Subcutaneous abdominal adipose tissue (tissue), 5 donors: ENCODE measurements around the gene UXS1.
A peak's percentile ranks its signal among the peaks of the same experiment; 100 is the strongest.

ENCODE experiments used
- H3K27ac ChIP-seq: one replicate; pipeline ENCODE4 v1.7.0; 2013; ENCODE audit warnings: low read depth, mild to moderate bottlenecking, inconsistent platforms, low read length, moderate library complexity
- H3K27me3 ChIP-seq, 5 donors: one replicate each; pipeline ENCODE4 v1.7.0; 2013; ENCODE audit warnings: low read length in 5 of 5, inconsistent platforms in 1 of 5; ENCODE audit not compliant: control insufficient read depth in 5 of 5, insufficient read depth in 4 of 5
- H3K36me3 ChIP-seq, 5 donors: one replicate each; pipeline ENCODE4 v1.7.0; 2013; ENCODE audit warnings: low read length in 5 of 5; ENCODE audit not compliant: control insufficient read depth in 5 of 5, insufficient read depth in 5 of 5
- H3K4me1 ChIP-seq, 5 donors: one replicate each; pipeline ENCODE4 v1.7.0; 2013; ENCODE audit warnings: low read length in 5 of 5, mild to moderate bottlenecking in 3 of 5, moderate library complexity in 1 of 5; ENCODE audit not compliant: control insufficient read depth in 5 of 5, insufficient read depth in 5 of 5
- H3K4me3 ChIP-seq, 5 donors: one replicate each; pipeline ENCODE4 v1.7.0; 2013; ENCODE audit warnings: low read length in 5 of 5, low read depth in 1 of 5
- H3K9ac ChIP-seq, 5 donors: one replicate each; pipeline ENCODE4 v1.7.0; 2013; ENCODE audit warnings: low read length in 5 of 5, mild to moderate bottlenecking in 4 of 5, moderate library complexity in 3 of 5
- H3K9me3 ChIP-seq, 5 donors: one replicate each; pipeline ENCODE4 v1.7.0; 2013; ENCODE audit warnings: low read length in 5 of 5; ENCODE audit not compliant: control insufficient read depth in 5 of 5
- donor health status: healthy.
- donor health status: healthy.
- donor health status: healthy.
- donor health status: healthy.
- donor health status: healthy.

Gene UXS1

GRCh38 chr2:106107509-106108131 is 86.5 kb downstream of the UXS1 start:
- H3K4me1 ChIP-seq: peaks cover 0 to 4% (median 0%) of the 10 kb centered on the region in 5 donors
- H3K9me3 ChIP-seq: no peaks in the 10 kb centered on the region
- peaks cover 0 to 48% (median 39%) of the 10 kb centered on the region in 5 donors for H3K36me3 ChIP-seq
- H3K27ac ChIP-seq: no peak overlapping the region
- H3K4me3 ChIP-seq: no peak overlapping the region
- H3K9ac ChIP-seq: peak overlapping the region in 1 of 5 donors; percentile 3
- no peaks in the 10 kb centered on the region for H3K27me3 ChIP-seq

GRCh38 chr2:106106622-106107508 is 87.2 kb downstream of the UXS1 start:
- no peak overlapping the region for H3K4me3 ChIP-seq
- H3K9me3 ChIP-seq: no peaks in the 10 kb centered on the region
- H3K36me3 ChIP-seq: peaks cover 0 to 41% (median 32%) of the 10 kb centered on the region in 5 donors
- H3K27me3 ChIP-seq: no peaks in the 10 kb centered on the region
- H3K27ac ChIP-seq: no peak overlapping the region
- H3K9ac ChIP-seq: no peak overlapping the region
- H3K4me1 ChIP-seq: peaks cover 0 to 4% (median 0%) of the 10 kb centered on the region in 5 donors

DNA sequence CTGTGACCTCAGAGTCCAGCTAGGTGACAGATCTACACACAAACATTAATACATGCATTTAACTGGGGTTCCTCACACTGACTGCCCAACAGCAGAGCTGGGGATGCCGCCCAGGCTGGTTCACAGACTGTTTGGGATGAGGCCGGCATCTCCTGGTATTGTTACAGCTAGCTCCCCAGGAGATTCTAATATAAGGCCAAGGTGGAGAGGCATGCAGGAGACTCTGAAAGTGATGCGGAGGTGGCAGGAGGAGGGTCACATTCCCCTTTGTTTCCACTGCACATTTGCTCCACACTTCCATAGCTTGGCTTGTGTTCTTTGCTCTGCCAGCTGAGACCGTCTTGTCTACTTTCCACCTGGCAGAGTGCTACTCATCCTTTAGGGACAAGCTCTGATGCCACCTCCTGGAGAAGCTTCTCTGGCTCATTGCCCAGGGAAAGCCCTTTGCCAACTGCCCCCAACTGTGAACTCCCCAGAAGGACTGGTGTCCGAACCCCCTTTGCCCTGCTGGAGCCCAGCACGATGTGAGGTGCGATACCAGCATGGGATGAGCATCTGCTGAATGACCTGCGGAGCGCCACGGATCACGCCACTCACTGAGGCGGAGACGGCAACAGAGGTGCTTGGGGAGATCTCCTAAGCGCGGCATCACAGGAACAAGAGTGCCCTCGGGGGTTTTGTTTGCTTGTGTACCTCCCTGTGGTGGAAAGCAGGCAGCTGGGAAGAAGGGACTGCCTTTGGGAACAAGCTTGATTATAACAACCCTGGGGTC is 88.8 kb downstream of the UXS1 start:
- Histone ChIP-seq H3K9me3 (no peaks in the 10 kb centered on the region), H3K9ac (no peak overlapping the region), H3K36me3 (peaks cover 0 to 32% (median 20%) of the 10 kb centered on the region in 5 donors), H3K4me1 (peaks cover 0 to 4% (median 0%) of the 10 kb centered on the region in 5 donors), H3K27me3 (no peaks in the 10 kb centered on the region), H3K27ac (no peak overlapping the region), H3K4me3 (no peak overlapping the region)

- H3K4me3 ChIP-seq: no peak overlapping the region
- H3K4me1 ChIP-seq: peaks cover 0 to 2% (median 0%) of the 10 kb centered on the region in 5 donors
- H3K27me3 ChIP-seq: no peaks in the 10 kb centered on the region
- H3K27ac ChIP-seq: no peak overlapping the region
- H3K9ac ChIP-seq: no peak overlapping the region
- no peaks in the 10 kb centered on the region for H3K9me3 ChIP-seq
- peaks cover 0 to 33% (median 21%) of the 10 kb centered on the region in 5 donors for H3K36me3 ChIP-seq
Observed at GRCh38 chr2:106104332-106105062, 89.6 kb downstream of the UXS1 start.

DNA sequence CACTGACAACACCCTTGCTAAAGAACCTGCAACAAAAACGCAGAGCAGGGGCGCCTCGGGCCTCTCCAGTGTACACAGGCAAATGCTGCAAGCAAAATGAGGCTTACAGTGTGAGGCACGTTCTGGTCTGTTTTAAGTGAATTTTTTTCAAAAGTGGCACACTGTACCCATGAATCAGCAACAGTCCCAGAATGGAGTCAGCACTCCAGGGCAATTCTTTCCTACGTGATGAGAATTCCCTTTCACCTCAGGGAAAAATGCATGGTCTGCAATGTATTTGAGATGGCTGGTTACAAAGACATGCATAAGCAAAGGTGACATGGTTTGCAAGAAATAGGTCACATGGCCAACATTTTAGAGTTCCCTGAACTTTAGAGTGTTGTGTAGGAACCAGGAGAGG is 94.4 kb downstream of the UXS1 start:
- Histone ChIP-seq H3K4me1 (peaks cover 0 to 7% (median 0%) of the 10 kb centered on the region in 5 donors), H3K4me3 (no peak overlapping the region), H3K27me3 (no peaks in the 10 kb centered on the region), H3K27ac (no peak overlapping the region), H3K36me3 (peaks cover 2 to 39% (median 23%) of the 10 kb centered on the region in 5 donors), H3K9ac (no peak overlapping the region), H3K9me3 (no peaks in the 10 kb centered on the region)

GRCh38 chr2:106098664-106099063 is 95.4 kb downstream of the UXS1 start:
- H3K4me1 ChIP-seq: peaks cover 0 to 9% (median 0%) of the 10 kb centered on the region in 5 donors
- no peaks in the 10 kb centered on the region for H3K27me3 ChIP-seq
- H3K27ac ChIP-seq: no peak overlapping the region
- no peak overlapping the region for H3K4me3 ChIP-seq
- peaks cover 2 to 43% (median 23%) of the 10 kb centered on the region in 5 donors for H3K36me3 ChIP-seq
- H3K9me3 ChIP-seq: no peaks in the 10 kb centered on the region
- H3K9ac ChIP-seq: no peak overlapping the region

DNA sequence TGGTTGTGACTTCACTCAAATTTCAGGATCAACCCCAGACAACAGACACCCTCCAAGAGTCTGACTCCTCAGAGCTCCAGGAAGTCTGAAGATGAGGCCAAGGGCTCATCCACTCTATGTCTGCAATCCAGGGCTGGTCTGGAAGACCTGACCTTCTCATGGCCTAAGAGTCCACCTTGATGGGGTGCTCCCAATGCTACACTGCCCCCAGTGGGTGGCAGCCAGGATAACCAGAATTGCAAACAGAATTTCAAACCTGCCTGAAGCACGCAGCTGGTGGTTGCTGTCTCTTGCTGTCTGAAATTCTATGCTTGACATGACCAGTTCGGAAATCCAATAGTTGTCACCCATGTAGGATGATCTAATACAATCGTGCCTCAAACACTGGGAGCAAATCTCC is 96.0 kb downstream of the UXS1 start:
- no peak overlapping the region for H3K4me3 ChIP-seq
- peaks cover 2 to 43% (median 23%) of the 10 kb centered on the region in 5 donors for H3K36me3 ChIP-seq
- H3K4me1 ChIP-seq: peaks cover 0 to 9% (median 0%) of the 10 kb centered on the region in 5 donors
- H3K27ac ChIP-seq: no peak overlapping the region
- no peaks in the 10 kb centered on the region for H3K27me3 ChIP-seq
- no peak overlapping the region for H3K9ac ChIP-seq
- no peaks in the 10 kb centered on the region for H3K9me3 ChIP-seq

GRCh38 chr2:106097038-106098000 is 96.8 kb downstream of the UXS1 start:
- Histone ChIP-seq H3K27me3 (no peaks in the 10 kb centered on the region), H3K4me1 (peaks cover 0 to 9% (median 0%) of the 10 kb centered on the region in 5 donors), H3K36me3 (peaks cover 2 to 40% (median 23%) of the 10 kb centered on the region in 5 donors)

More at GRCh38 chr2:106097038-106098000, 96.8 kb downstream of the UXS1 start:
- Histone ChIP-seq H3K9ac (no peak overlapping the region), H3K27ac (no peak overlapping the region), H3K9me3 (no peaks in the 10 kb centered on the region), H3K4me3 (no peak overlapping the region)
